Neural cell (in vitro differentiated cells): ENCODE measurements around the gene ADAMTS6. TPM values are rescaled to one million over a fixed set of nuclear protein-coding genes. Genes with fewer than 3 reads are reported as not detected.

ENCODE experiments used
- H2AFZ ChIP-seq: fragments of 200-600, 300-800 bp; sonication (generic), shearing (Covaris generic); 2 replicates; pipeline ENCODE4 v1.6.0; 2014; ENCODE audit warnings: low read depth, mild to moderate bottlenecking, antibody characterized with exemption, low read length, moderate library complexity
- H3F3A ChIP-seq: fragments of 200-600 bp; shearing (Covaris generic); 2 replicates; pipeline ENCODE4 v1.6.1; 2016; ENCODE audit warnings: mild to moderate bottlenecking, moderate library complexity, mixed read lengths, antibody characterized with exemption, low read length; ENCODE audit not compliant: insufficient read depth, poor library complexity, severe bottlenecking
- H3K27ac ChIP-seq: fragments of 200-600, 300-800 bp; sonication (generic), shearing (Covaris generic); 2 replicates; pipeline ENCODE4 v1.5.1; 2014; ENCODE audit warnings: mild to moderate bottlenecking, low read length, moderate library complexity
- H3K27me3 ChIP-seq: fragments of 300-800, 200-600 bp; sonication (generic), shearing (Covaris generic); 2 replicates; pipeline ENCODE4 v1.6.0; 2014; ENCODE audit warnings: mild to moderate bottlenecking, low read depth, low read length, moderate library complexity; ENCODE audit not compliant: insufficient read depth
- H3K36me3 ChIP-seq: fragments of 300-800, 200-600 bp; sonication (generic), shearing (Covaris generic); 2 replicates; pipeline ENCODE4 v1.5.1; 2014; ENCODE audit warnings: mild to moderate bottlenecking, antibody characterized with exemption, low read length, moderate library complexity; ENCODE audit not compliant: insufficient read depth
- H3K4me2 ChIP-seq: fragments of 300-800, 200-600 bp; sonication (generic), shearing (Covaris generic); 2 replicates; pipeline ENCODE4 v1.6.0; 2014; ENCODE audit warnings: mild to moderate bottlenecking, low read length
- H3K4me3 ChIP-seq: fragments of 300-800, 200-600 bp; sonication (generic), shearing (Covaris generic); 2 replicates; pipeline ENCODE4 v1.5.1; 2014; ENCODE audit warnings: mild to moderate bottlenecking, low read length, moderate library complexity
- H3K79me2 ChIP-seq: fragments of 200-600 bp; shearing (Covaris generic); replicated peaks from 2 replicates; pipeline ENCODE4 v1.6.0; 2014; ENCODE audit warnings: mild to moderate bottlenecking, low read length, moderate library complexity; ENCODE audit not compliant: insufficient read depth
- H3K9ac ChIP-seq: fragments of 300-800, 200-600 bp; sonication (generic), shearing (Covaris generic); 2 replicates; pipeline ENCODE4 v1.6.1; 2016; ENCODE audit warnings: mild to moderate bottlenecking, low read length, mixed read lengths
- H3K9me2 ChIP-seq: fragments of 200-600 bp; shearing (Covaris generic); 2 replicates; pipeline ENCODE4 v1.6.1; 2016; ENCODE audit warnings: mild to moderate bottlenecking, low read length, mixed read lengths; ENCODE audit not compliant: insufficient read depth
- H3K9me3 ChIP-seq: fragments of 200-600, 300-800 bp; sonication (generic), shearing (Covaris generic); 2 replicates; pipeline ENCODE4 v1.6.1; 2016; ENCODE audit warnings: mild to moderate bottlenecking, mixed run types, low read length, moderate library complexity, mixed read lengths
- H4K20me1 ChIP-seq: fragments of 200-600 bp; shearing (Covaris generic); 2 replicates; pipeline ENCODE4 v1.6.1; 2016; ENCODE audit warnings: mild to moderate bottlenecking, mixed run types; ENCODE audit not compliant: insufficient read depth
- CTCF ChIP-seq: fragments of 450-650 bp; IDR thresholded peaks from 2 replicates; pipeline ENCODE4 v1.5.1; 2014; ENCODE audit warnings: antibody characterized with exemption, mild to moderate bottlenecking, moderate library complexity; ENCODE audit not compliant: poor library complexity, severe bottlenecking
- EP300 ChIP-seq: fragments of 450-650 bp; conservative IDR thresholded peaks from 2 replicates; pipeline ENCODE4 v1.6.1; 2014; ENCODE audit warnings: antibody characterized with exemption, mild to moderate bottlenecking, moderate library complexity; ENCODE audit not compliant: poor library complexity, severe bottlenecking
- EZH2 ChIP-seq: fragments of 200-600, 300-800 bp; shearing (Covaris generic), sonication (generic); IDR thresholded peaks from 2 replicates; pipeline ENCODE4 v1.6.1; 2014; ENCODE audit warnings: antibody characterized with exemption, low read length, borderline replicate concordance, mild to moderate bottlenecking; ENCODE audit not compliant: insufficient read depth, poor library complexity, severe bottlenecking
- MXI1 ChIP-seq: fragments of 450-650 bp; conservative IDR thresholded peaks from 2 replicates; pipeline ENCODE4 v1.6.1; 2014; ENCODE audit warnings: antibody characterized with exemption, mild to moderate bottlenecking; ENCODE audit not compliant: poor library complexity, severe bottlenecking
- POLR2AphosphoS5 ChIP-seq: IDR thresholded peaks from 2 replicates; pipeline ENCODE4 v1.6.1; 2012
- RAD21 ChIP-seq: fragments of 450-650 bp; conservative IDR thresholded peaks from 2 replicates; pipeline ENCODE4 v1.6.1; 2014; ENCODE audit warnings: antibody characterized with exemption, mild to moderate bottlenecking, moderate library complexity
- REST ChIP-seq: IDR thresholded peaks from 2 replicates; pipeline ENCODE4 v1.6.1; 2012; ENCODE audit warnings: borderline replicate concordance
- SMC3 ChIP-seq: fragments of 450-650 bp; conservative IDR thresholded peaks from 2 replicates; pipeline ENCODE4 v1.6.1; 2014; ENCODE audit warnings: antibody characterized with exemption, mild to moderate bottlenecking, moderate library complexity; ENCODE audit not compliant: poor library complexity
- TAF1 ChIP-seq: IDR thresholded peaks from 2 replicates; pipeline ENCODE4 v1.6.1; 2012; ENCODE audit warnings: low read depth
- polyA plus RNA-seq: library from polyadenylated mRNA; depleted of rRNA; stranded (reverse); fragments of >200 nt; gene quantifications from 2 replicates; pipeline ENCODE4 v1.2.3, GENCODE V29; 2014

Gene ADAMTS6
- polyA plus RNA-seq, 1 donor from 2014 or later, result 0.58 TPM

DNA sequence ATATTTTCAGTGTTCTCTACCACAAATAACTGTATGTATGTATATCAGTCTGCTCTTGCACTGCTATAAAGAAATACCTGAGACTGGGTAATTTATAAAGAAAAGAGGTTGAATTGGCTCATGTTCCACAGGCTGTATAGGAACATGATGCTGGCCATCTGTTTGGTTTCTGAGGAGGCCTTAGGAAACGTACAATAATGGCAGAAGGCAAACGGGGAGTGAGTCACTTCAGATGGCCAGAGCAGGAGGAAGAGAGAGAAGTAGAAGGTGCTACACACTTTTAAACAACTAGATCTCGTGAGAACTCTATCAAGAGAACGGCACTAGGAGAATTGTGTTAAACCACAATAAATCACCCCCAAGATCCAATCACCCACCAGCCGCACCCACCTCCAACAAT lies 121.7 kb downstream of the ADAMTS6 start:
- no peaks in the 10 kb centered on the region for H3K79me2 ChIP-seq
- H3K9me3 ChIP-seq, result no peaks in the 10 kb centered on the region
- TF ChIP-seq REST (no peak), EZH2 (no peak), SMC3 (no peak), POLR2AphosphoS5 (no peak), RAD21 (no peak)
- H2AFZ ChIP-seq, result no peak overlapping the region
- H4K20me1 ChIP-seq, result no peaks in the 10 kb centered on the region
- H3K36me3 ChIP-seq, result no peaks in the 10 kb centered on the region
- H3K27me3 ChIP-seq, result no peaks in the 10 kb centered on the region
- no peaks in the 10 kb centered on the region for H3K9me2 ChIP-seq
- no peaks in the 10 kb centered on the region for H3F3A ChIP-seq
- no peak overlapping the region for H3K4me3 ChIP-seq
- H3K4me2 ChIP-seq, result no peak overlapping the region
- no peak overlapping the region for H3K9ac ChIP-seq
- no peak overlapping the region for H3K27ac ChIP-seq

GRCh38 chr5:65359569-65359968 lies 122.2 kb downstream of the ADAMTS6 start:
- no peak overlapping the region for H3K9ac ChIP-seq
- H3K4me2 ChIP-seq, result no peak overlapping the region
- H3K36me3 ChIP-seq, result no peaks in the 10 kb centered on the region
- no peak overlapping the region for H3K4me3 ChIP-seq
- no peaks in the 10 kb centered on the region for H3K27me3 ChIP-seq
- H2AFZ ChIP-seq, result no peak overlapping the region
- H3F3A ChIP-seq, result no peaks in the 10 kb centered on the region
- H4K20me1 ChIP-seq, result no peaks in the 10 kb centered on the region
- no peak overlapping the region for H3K27ac ChIP-seq
- TF ChIP-seq POLR2AphosphoS5 (no peak), REST (no peak), CTCF (no peak), SMC3 (no peak), EZH2 (no peak), EP300 (no peak), MXI1 (no peak), RAD21 (no peak), TAF1 (no peak)
- H3K9me2 ChIP-seq, result no peaks in the 10 kb centered on the region
- no peaks in the 10 kb centered on the region for H3K79me2 ChIP-seq
- no peaks in the 10 kb centered on the region for H3K9me3 ChIP-seq
